Heart left ventricle (tissue), 16 donors: Measurements from ENCODE around the gene WFDC1. TPM values are rescaled to one million over a fixed set of nuclear protein-coding genes. Genes with fewer than 3 reads are reported as not detected.
"Not testable (repeated sequence)": the region's sequence is repeated elsewhere in the genome, so short reads cannot be mapped to it uniquely, and the experiment has no call there.

ENCODE experiments used
- ATAC-seq, 4 donors: fragments of 200-7000 bp; cut with Tn5 transposase; one replicate each; pipeline ENCODE4 v1.9.1; 2020 to 2022; ENCODE audit warnings: moderate library complexity in 4 of 4, mild to moderate bottlenecking in 3 of 4, moderate number of reproducible peaks in 1 of 4
- DNase-seq, 5 donors: peaks; one replicate each; pipeline ENCODE4 v3.0.0-alpha.2; 2020
- H3K27ac ChIP-seq, 12 donors: fragments of 200-600 bp; sonication (generic) in 4 of 12; one replicate each; pipeline versions ENCODE4 v1.5.0 to v1.8.0; 2016 to 2022; ENCODE audit warnings: mild to moderate bottlenecking in 2 of 12
- H3K27me3 ChIP-seq, 9 donors: fragments of 200-600 bp; sonication (generic) in 2 of 9; one replicate each; pipeline versions ENCODE4 v1.5.1 to v1.8.0; 2016 to 2022; ENCODE audit warnings: mild to moderate bottlenecking in 3 of 9
- H3K36me3 ChIP-seq, 9 donors: fragments of 200-600 bp; sonication (generic) in 2 of 9; one replicate each; pipeline versions ENCODE4 v1.5.0 to v1.8.0; 2018 to 2022; ENCODE audit warnings: mild to moderate bottlenecking in 2 of 9
- H3K4me1 ChIP-seq, 12 donors: fragments of 200-600 bp; sonication (generic) in 4 of 12; one replicate each; pipeline versions ENCODE4 v1.5.0 to v1.8.0; 2016 to 2022; ENCODE audit warnings: mild to moderate bottlenecking in 3 of 12
- H3K4me3 ChIP-seq, 12 donors: fragments of 200-600 bp; sonication (generic) in 4 of 12; one replicate each; pipeline versions ENCODE4 v1.5.0 to v1.8.0; 2017 to 2022; ENCODE audit warnings: mild to moderate bottlenecking in 9 of 12, moderate library complexity in 4 of 12
- H3K9me3 ChIP-seq, 12 donors: fragments of 200-600 bp; sonication (generic) in 4 of 12; one replicate each; pipeline versions ENCODE4 v1.5.0 to v1.8.0; 2016 to 2022; ENCODE audit warnings: mild to moderate bottlenecking in 1 of 12
- CTCF ChIP-seq, 12 donors: fragments of 200-600 bp; sonication (generic) in 4 of 12; IDR thresholded peaks; one replicate each; pipeline versions ENCODE4 v1.5.0 to v1.8.0; 2018 to 2022; ENCODE audit warnings: antibody characterized with exemption in 12 of 12, mild to moderate bottlenecking in 5 of 12
- POLR2A ChIP-seq, 2 donors: fragments of 450-650 bp; IDR thresholded peaks; one replicate each; pipeline ENCODE4 v1.6.1; 2017; ENCODE audit warnings: antibody characterized with exemption in 2 of 2, mild to moderate bottlenecking in 2 of 2, moderate library complexity in 2 of 2
- WGBS, 4 donors: extraction: QIAGEN DNeasy Blood & Tissue Kit in 2 of 4; methylation state at CpG; one replicate each; pipeline versions ENCODE4 v1.1.5 to v1.1.7; 2013 to 2018; 5-methylcytosine and 5-hydroxymethylcytosine counted together
- intact Hi-C, 10 donors: fragments of 100-400 bp; cut with DNase I; formaldehyde crosslinking; loops; one replicate each; pipeline versions ENCODE4 v1.11.1 to v1.14.2; 2022
- polyA plus RNA-seq, 2 donors: library from polyadenylated mRNA; stranded (reverse); fragments of 200-250 nt; gene quantifications; one replicate each; pipeline ENCODE4 v1.2.3, GENCODE V29; 2013
- total RNA-seq, 9 donors: library from RNA; depleted of rRNA in 2 of 9; stranded (reverse); fragments of >200 nt in 2 of 9; fragmentation: NEBNext Ultra II Directional in 3 of 9; extraction: Animal tissue kit (Norgen Biotek cat#: 25700) in 3 of 9; gene quantifications; one replicate each; pipeline versions ENCODE4 v1.1.0 to v1.2.4, GENCODE V29; 2016 to 2023
- donor health status: ischemic (EF 13 %, LVEDD 7.1; RV severe dilation, severe dysfunction).
- donor health status: healthy with polysubstance abuse.
- donor health status: DM: no; HTN: yes; CAD: no.
- donor health status: DM: no; HTN: no; CAD: no.
- donor health status: ischemic (EF 25% LVEDD 6.9; RV normal size, moderate dysfunction).
- donor health status: ischemic (EF 25% LVEDD 5.7; RV mildly dilated, moderate dysfunction).
- donor health status: healthy.
- donor health status: DM: yes; HTN: yes; CAD: no.
- donor health status: ischemic (EF 35%, LVEDD 5.7; RV mildly dilated, moderate dysfunction).
- donor health status: nonischemic (EF 11% LVEDD 7.7; RV severe dilation, severe dysfunction).
- donor health status: DM: yes; HTN: yes; CAD: no.
- donor health status: PGD.
- donor health status: ischemic (EF 29% LVEDD 5.4; RV normal size, mild dysfunction).
- donor health status: nonischemic (EF 23%, LVEDD 6.1; RV moderate dilation, normal function).

Gene WFDC1
- total and polyA plus RNA-seq, 11 donors = 0.50 to 5.4 (median 1.6) TPM

GRCh38 chr16:84332975-84333684 is 38.5 kb downstream of the WFDC1 start:
- Histone ChIP-seq H3K36me3 (no peaks in the 10 kb centered on the region), H3K27me3 (no peaks in the 10 kb centered on the region), H3K27ac (no peak overlapping the region), H3K4me3 (no peak overlapping the region), H3K4me1 (no peaks in the 10 kb centered on the region), H3K9me3 (peaks cover 0 to 34% (median 9%) of the 10 kb centered on the region in 12 donors)
- intact Hi-C loops = loop anchor here in 1 of 10 donors (5.0 kb wide), 1 partner anchor 89 kb away; no protein-coding TSS in a partner anchor
- ATAC-seq (peak in 2 of 4 donors; percentile 30 to 57), DNase-seq (no peak)
- 57 to 74% (median 69%) methylated on average over 9 to 10 of the region's 10 CpGs for WGBS, 4 donors
- no peak for TF ChIP-seq CTCF (IDR thresholded peaks at IDR 0.05)
- no peak for TF ChIP-seq POLR2A (IDR thresholded peaks at IDR 0.05)

GRCh38 chr16:84334058-84334457 is 39.4 kb downstream of the WFDC1 start:
- Histone ChIP-seq H3K27ac (no peak overlapping the region), H3K36me3 (no peaks in the 10 kb centered on the region), H3K27me3 (no peaks in the 10 kb centered on the region), H3K4me1 (no peaks in the 10 kb centered on the region), H3K9me3 (peaks cover 0 to 34% (median 9%) of the 10 kb centered on the region in 12 donors), H3K4me3 (no peak overlapping the region)
- ATAC-seq (no peak), DNase-seq (no peak)
- 92 to 97% (median 93%) methylated on average over 3 of the region's 3 CpGs for WGBS, 4 donors
- intact Hi-C loops = loop anchor here in 1 of 10 donors (5.0 kb wide), 1 partner anchor 88 kb away; no protein-coding TSS in a partner anchor
- TF ChIP-seq CTCF (IDR thresholded peaks at IDR 0.05) (no peak), POLR2A (IDR thresholded peaks at IDR 0.05) (no peak)

GRCh38 chr16:84334482-84334881 is 39.8 kb downstream of the WFDC1 start:
- no peak for DNase-seq
- TF ChIP-seq POLR2A (IDR thresholded peaks at IDR 0.05) (no peak), CTCF (IDR thresholded peaks at IDR 0.05) (no peak)
- WGBS, 4 donors = 79 to 87% (median 82%) methylated on average over 1 of the region's 1 CpG
- no peak overlapping the region for H3K4me3 ChIP-seq
- ATAC-seq = no peak
- intact Hi-C loops = loop anchor here in 1 of 10 donors (5.0 kb wide), 1 partner anchor 88 kb away; no protein-coding TSS in a partner anchor
- H3K9me3 ChIP-seq = peaks cover 0 to 34% (median 9%) of the 10 kb centered on the region in 12 donors
- H3K4me1 ChIP-seq = no peaks in the 10 kb centered on the region
- H3K27me3 ChIP-seq = no peaks in the 10 kb centered on the region
- no peak overlapping the region for H3K27ac ChIP-seq
- no peaks in the 10 kb centered on the region for H3K36me3 ChIP-seq

GRCh38 chr16:84337236-84337635 is 42.6 kb downstream of the WFDC1 start:
- not testable (repeated sequence) for ATAC-seq
- H3K9me3 ChIP-seq = peaks cover 0 to 34% (median 9%) of the 10 kb centered on the region in 12 donors

More at GRCh38 chr16:84337236-84337635, 42.6 kb downstream of the WFDC1 start:
- intact Hi-C loops, DNase-seq, H3K27ac ChIP-seq, H3K36me3 ChIP-seq, H3K4me1 ChIP-seq, H3K27me3 ChIP-seq, H3K4me3 ChIP-seq: not testable (repeated sequence)
